ENCODE measurements around the gene ZNF580.
A peak's percentile ranks its signal among the peaks of the same experiment; 100 is the strongest.

DNA sequence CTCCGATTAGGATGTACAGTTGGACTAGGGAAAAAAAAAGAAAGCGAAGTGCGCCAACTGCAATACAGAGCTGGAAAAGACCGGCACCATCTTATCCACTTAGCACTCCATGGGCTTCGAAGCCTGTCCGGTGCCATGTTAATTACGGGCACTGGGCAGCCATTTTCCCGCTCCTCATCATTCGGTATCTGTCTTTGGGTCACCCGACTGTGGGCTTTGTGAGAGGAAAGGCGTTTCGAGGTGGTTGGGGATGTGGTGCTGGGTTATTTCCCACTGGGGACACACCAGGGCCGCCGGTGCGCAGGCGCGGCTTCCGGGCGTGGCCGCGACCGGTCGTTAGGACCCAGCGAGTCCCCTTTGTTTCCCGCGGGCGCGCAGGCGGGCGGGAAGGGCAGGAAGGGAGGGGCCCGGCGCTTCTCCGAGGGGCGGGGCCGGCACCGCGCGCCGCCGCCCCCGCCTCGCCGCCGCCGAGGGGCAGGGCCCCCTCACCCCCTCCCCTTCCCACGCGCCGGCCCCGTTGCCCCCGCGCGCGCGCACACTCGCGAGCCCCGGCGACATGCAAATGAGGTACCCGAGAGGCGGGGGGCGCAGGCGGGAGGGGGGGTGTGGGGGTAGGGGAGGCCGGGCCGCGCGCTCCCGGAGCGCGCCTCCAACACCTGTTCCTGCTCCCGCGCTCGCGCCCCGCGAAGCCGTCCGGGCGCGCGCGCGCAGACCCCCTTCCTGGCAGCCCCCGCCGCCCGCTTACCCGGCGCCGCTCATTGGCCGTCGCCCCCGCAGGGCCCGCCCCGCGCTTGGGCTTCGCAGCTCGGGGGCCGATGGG is 40.8 kb upstream of the ZNF580 start, which contains the start of gene ZNF524:
- peak in 1 of 3 experiments; percentile 10 for TF ChIP-seq CTCF (IDR thresholded peaks at IDR 0.05)
- TF ChIP-seq POLR2A (IDR thresholded peaks at IDR 0.05), result no peak
